K562 (cell line): ENCODE measurements around the gene ZNRD2. TPM values are rescaled to one million over a fixed set of nuclear protein-coding genes. Genes with fewer than 3 reads are reported as not detected.

ENCODE experiments used
- ATAC-seq: fragments of 200-7000 bp; cut with Tn5 transposase; 3 replicates; pipeline ENCODE4 v1.9.1; 2020; ENCODE audit warnings: moderate library complexity
- BruUV-seq: library from RNA; stranded (reverse); fragments of 400-500 nt; replicated peaks from 2 replicates; lab custom pipeline; 2021; lab: Mats Ljungman, UMichigan
- CTCF ChIA-PET: fragments of 300-600 bp; formaldehyde crosslinking; extraction: SDS; loops from one replicate; lab custom pipeline; 2021; ENCODE audit warnings: low intra/inter-chr PET ratio; lab: Yijun Ruan, JAX
- POLR2A ChIA-PET: fragments of 300-600, 350-650 bp; sonication (Branson Sonifier 250); formaldehyde crosslinking; extraction: SDS; loops from one replicate; lab custom pipeline; 2021; ENCODE audit warnings: antibody characterized with exemption, inconsistent platforms; lab: Yijun Ruan, JAX
- DNase-seq, 4 experiments: peaks; one replicate each; pipeline versions ENCODE4 v3.0.0 to v3.0.0-alpha.2; 2011 to 2018; ENCODE audit warnings: low spot score in 3 of 4, mixed read lengths in 3 of 4; ENCODE audit errors: extremely low read depth in 1 of 4
- FAIRE-seq: peaks from 2 replicates; lab custom pipeline; 2011; peaks lifted over from hg19 to GRCh38; lab: Jason Lieb, UNC
- H2AFZ ChIP-seq: 2 replicates; pipeline ENCODE4 v1.6.0; 2011; ENCODE audit warnings: low read depth, low read length, control low read depth, inconsistent platforms
- H3K27ac ChIP-seq: fragments of 200-600 bp; 3 replicates; pipeline ENCODE4 v1.8.0; 2011; ENCODE audit warnings: low read depth, mild to moderate bottlenecking, control low read depth, inconsistent platforms, low read length, moderate library complexity, mixed read lengths; ENCODE audit errors: extremely low read depth
- H3K27me3 ChIP-seq, 2 experiments: fragments of 300-600 bp in 1 of 2; 2 replicates in 1 of 2; 3 replicates in 1 of 2; pipeline versions ENCODE4 v1.6.0 to v1.8.0; 2011; ENCODE audit warnings: inconsistent platforms in 2 of 2, low read length in 2 of 2, mild to moderate bottlenecking in 1 of 2, mixed read lengths in 1 of 2, moderate library complexity in 1 of 2; ENCODE audit not compliant: control insufficient read depth in 2 of 2, insufficient read depth in 2 of 2
- H3K36me3 ChIP-seq: fragments of 300-600 bp; 3 replicates; pipeline ENCODE4 v1.8.0; 2011; ENCODE audit warnings: mild to moderate bottlenecking, low read length, inconsistent platforms; ENCODE audit not compliant: control insufficient read depth, insufficient read depth
- H3K4me1 ChIP-seq, 2 experiments: fragments of 200-600 bp in 1 of 2; replicated peaks in 1 of 2; 2 replicates in 1 of 2; 3 replicates in 1 of 2; pipeline versions ENCODE4 v1.5.1 to v1.8.0; 2011; ENCODE audit warnings: inconsistent platforms in 2 of 2, low read length in 2 of 2, mild to moderate bottlenecking in 1 of 2, mixed read lengths in 1 of 2, moderate library complexity in 1 of 2; ENCODE audit not compliant: control insufficient read depth in 2 of 2, insufficient read depth in 2 of 2
- H3K4me2 ChIP-seq: 2 replicates; pipeline ENCODE4 v1.6.1; 2011; ENCODE audit warnings: low read length, control low read depth, inconsistent platforms, mixed read lengths; ENCODE audit not compliant: insufficient read depth
- H3K4me3 ChIP-seq: fragments of 200-600 bp; sonication (generic), shearing (Covaris generic); 2 replicates; pipeline ENCODE4 v1.5.1; 2016; ENCODE audit warnings: control low read depth, inconsistent platforms
- H3K79me2 ChIP-seq: fragments of 200-600 bp; 3 replicates; pipeline ENCODE4 v1.8.0; 2011; ENCODE audit warnings: low read length, inconsistent platforms; ENCODE audit not compliant: control insufficient read depth, insufficient read depth
- H3K9ac ChIP-seq, 2 experiments: 2 replicates each; pipeline versions ENCODE4 v1.6.0 to v1.6.1; 2011; ENCODE audit warnings: low read depth in 2 of 2, low read length in 2 of 2, control low read depth in 1 of 2, inconsistent platforms in 1 of 2, mild to moderate bottlenecking in 1 of 2, mixed read lengths in 1 of 2; ENCODE audit not compliant: insufficient read depth in 1 of 2
- H3K9me1 ChIP-seq: one replicate; pipeline ENCODE4 v1.6.0; 2011; ENCODE audit warnings: inconsistent platforms, mild to moderate bottlenecking, low read length, moderate library complexity; ENCODE audit not compliant: control insufficient read depth, insufficient read depth
- H3K9me3 ChIP-seq: replicated peaks from 2 replicates; pipeline ENCODE4 v1.5.1; 2011; ENCODE audit warnings: low read depth, low read length, inconsistent platforms; ENCODE audit not compliant: control insufficient read depth, insufficient read depth
- H4K20me1 ChIP-seq: replicated peaks from 2 replicates; pipeline ENCODE4 v1.6.1; 2011; ENCODE audit warnings: low read length, inconsistent platforms, mixed read lengths; ENCODE audit not compliant: control insufficient read depth, insufficient read depth
- CHD2 ChIP-seq: IDR thresholded peaks from 2 replicates; pipeline ENCODE4 v1.6.1; 2011; ENCODE audit warnings: low read depth, low read length
- IRF2 ChIP-seq: sonication (generic); formaldehyde crosslinking; IDR thresholded peaks from 2 replicates; pipeline ENCODE4 v1.8.1; 2022; ENCODE audit warnings: mild to moderate bottlenecking, missing genetic modification reagents
- KLF6 ChIP-seq: fragments of 250-450 bp; sonication (Bioruptor Pico); IDR thresholded peaks from 2 replicates; pipeline ENCODE4 v1.4.0; 2020; ENCODE audit warnings: mild to moderate bottlenecking, moderate library complexity, borderline replicate concordance
- NUFIP1 ChIP-seq: fragments of 450-650 bp; IDR thresholded peaks from 2 replicates; pipeline ENCODE4 v1.6.1; 2018; ENCODE audit not compliant: partially characterized antibody
- POLR2G ChIP-seq: fragments of 200-400 bp; formaldehyde crosslinking; IDR thresholded peaks from 2 replicates; pipeline ENCODE4 v1.6.1; 2017; ENCODE audit warnings: low read depth, mild to moderate bottlenecking, antibody characterized with exemption, low read length, moderate library complexity
- RBFOX2 ChIP-seq: fragments of 200-400 bp; formaldehyde crosslinking; IDR thresholded peaks from 2 replicates; pipeline ENCODE4 v1.6.1; 2017; ENCODE audit warnings: low read depth, mild to moderate bottlenecking, low read length, moderate library complexity
- RBM22 ChIP-seq: fragments of 200-400 bp; formaldehyde crosslinking; IDR thresholded peaks from 2 replicates; pipeline ENCODE4 v1.6.1; 2018; ENCODE audit warnings: low read length, low read depth; ENCODE audit not compliant: poor library complexity, severe bottlenecking
- TAF1 ChIP-seq: IDR thresholded peaks from 2 replicates; pipeline ENCODE4 v1.6.1; 2011; ENCODE audit warnings: mild to moderate bottlenecking, low read length, moderate library complexity; ENCODE audit not compliant: insufficient read depth, control insufficient read depth, severe bottlenecking; ENCODE audit errors: extremely low read depth
- WGBS: fragments of 100-300 bp; shearing (Covaris generic); methylation state at CpG from one replicate; pipeline ENCODE4 v1.1.6; 2016; ENCODE audit warnings: low coverage, mixed read lengths; ENCODE audit not compliant: insufficient coverage; ENCODE audit errors: missing lambda C conversion rate; 5-methylcytosine and 5-hydroxymethylcytosine counted together
- in situ Hi-C: fragments of 300-500 bp; cut with MboI; formaldehyde crosslinking; loops from 4 replicates; pipeline ENCODE4 v1.15.0; 2018; ENCODE audit warnings: inconsistent platforms, mixed read lengths
- intact Hi-C: fragments of 100-400 bp; cut with micrococcal nuclease; formaldehyde crosslinking; loops from 2 replicates; pipeline ENCODE4 v1.14.2; 2022
- polyA plus RNA-seq, 8 experiments: library from polyadenylated mRNA; depleted of rRNA in 4 of 8; stranded (reverse) in 5 of 8; unstranded in 3 of 8; fragments of >200 nt; fragmentation: Nextera tagmentation in 2 of 8; fragmentation: Illumina TruSeq in 1 of 8; extraction: Ambion mirVana in 2 of 8; extraction: Trizol in 1 of 8; gene quantifications; 2 replicates each; pipeline versions ENCODE4 v1.2.1 to v1.2.3, GENCODE V29; 2011 to 2014; ENCODE audit warnings: inconsistent platforms in 1 of 8, missing spikeins in 1 of 8
- total RNA-seq, 7 experiments: library from RNA; depleted of rRNA in 6 of 7; stranded (reverse); fragments of >200 nt in 6 of 7; fragmentation: Illumina TruSeq in 2 of 7; extraction: Trizol in 2 of 7; gene quantifications; 2 replicates each; pipeline versions ENCODE4 v1.2.1 to v1.2.3, GENCODE V29; 2011 to 2021; ENCODE audit warnings: low replicate concordance in 1 of 7
- TF ChIP-seq, protein P1 (sequence below): fragments of 450-650 bp; formaldehyde crosslinking; conservative IDR thresholded peaks from 2 replicates; pipeline ENCODE4 v1.4.0; 2022; ENCODE audit warnings: mild to moderate bottlenecking, missing genetic modification characterization

ZNRD2 gene
- total and polyA plus RNA-seq, 9 of the 15 experiments (the other 6 are each of a cell fraction or from before 2014, with no cell fraction given): 13.4 to 129 (median 60.4) TPM

DNA sequence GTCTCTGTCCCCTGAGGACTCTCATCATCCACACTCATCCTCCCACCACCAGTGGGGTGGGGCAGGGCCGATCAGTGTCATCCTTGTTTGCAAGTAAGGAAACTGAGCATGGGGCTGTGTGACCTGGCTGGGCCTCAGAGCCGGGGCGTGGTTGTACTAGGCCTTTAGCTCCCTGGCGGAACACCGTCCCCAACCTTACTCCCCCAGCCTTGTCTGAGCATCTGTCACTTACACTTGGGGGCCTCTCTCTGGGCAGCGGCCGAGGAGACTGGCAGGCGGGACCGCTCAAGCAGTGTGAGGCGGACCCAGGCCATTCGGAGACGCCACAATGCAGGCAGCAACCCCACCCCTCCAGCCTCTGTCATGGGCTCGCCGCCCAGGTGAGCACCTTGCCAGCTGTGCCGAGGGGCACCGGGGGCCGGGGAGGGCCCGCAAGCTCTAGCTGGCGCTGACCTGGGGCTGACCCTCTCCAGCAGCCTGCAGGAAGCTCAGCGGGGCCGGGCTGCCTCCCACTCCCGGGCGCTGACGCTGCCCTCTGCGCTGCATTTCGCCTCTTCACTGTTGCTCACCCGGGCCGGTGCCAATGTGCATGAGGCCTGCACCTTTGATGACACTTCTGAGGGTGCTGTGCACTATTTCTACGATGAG lies 49.1 kb downstream of the ZNRD2 start (continued):
- TF ChIP-seq CHD2 (no peak), NUFIP1 (no peak), TAF1 (no peak), KLF6 (CRISPR knock-in tag) (no peak)
- TF ChIP-seq, protein P1, sequence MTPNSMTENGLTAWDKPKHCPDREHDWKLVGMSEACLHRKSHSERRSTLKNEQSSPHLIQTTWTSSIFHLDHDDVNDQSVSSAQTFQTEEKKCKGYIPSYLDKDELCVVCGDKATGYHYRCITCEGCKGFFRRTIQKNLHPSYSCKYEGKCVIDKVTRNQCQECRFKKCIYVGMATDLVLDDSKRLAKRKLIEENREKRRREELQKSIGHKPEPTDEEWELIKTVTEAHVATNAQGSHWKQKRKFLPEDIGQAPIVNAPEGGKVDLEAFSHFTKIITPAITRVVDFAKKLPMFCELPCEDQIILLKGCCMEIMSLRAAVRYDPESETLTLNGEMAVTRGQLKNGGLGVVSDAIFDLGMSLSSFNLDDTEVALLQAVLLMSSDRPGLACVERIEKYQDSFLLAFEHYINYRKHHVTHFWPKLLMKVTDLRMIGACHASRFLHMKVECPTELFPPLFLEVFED (CRISPR knock-in tag): no peak

DNA sequence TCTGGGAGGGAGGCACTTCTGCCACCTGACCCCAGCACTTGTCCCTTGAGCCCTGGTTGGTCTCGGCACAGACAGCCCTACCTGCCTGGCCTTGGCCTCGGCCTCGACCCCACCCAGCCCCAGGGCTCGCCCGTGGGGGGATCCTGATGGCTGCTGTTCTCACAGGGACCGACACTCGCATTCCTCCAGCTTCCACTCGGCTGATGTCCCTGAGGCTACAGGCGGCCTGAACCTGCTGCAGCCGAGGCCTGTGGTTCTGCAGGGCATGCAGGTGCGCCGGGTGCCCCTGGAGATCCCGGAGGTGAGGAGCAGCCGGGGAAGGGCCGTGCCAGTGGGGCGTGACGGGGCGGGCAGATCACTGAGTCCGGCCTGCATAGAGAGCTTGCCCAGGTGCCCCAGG lies 50.4 kb downstream of the ZNRD2 start:
- intact Hi-C loops (no loop called here), in situ Hi-C loops (no loop called here)
- no peak overlapping the region for H3K27ac ChIP-seq
- H3K4me3 ChIP-seq: no peak overlapping the region
- no peak for DNase-seq
- BruUV-seq: no TSS peak
- POLR2A ChIA-PET: interaction anchor here (1.5 kb wide), 1 partner anchor 10 kb away, joined by 5 read pairs; no protein-coding TSS in a partner anchor
- no peak for TF ChIP-seq IRF2
- TF ChIP-seq RBFOX2: peak; percentile 56; the same call in 1 of the 2 replicates
- TF ChIP-seq RBM22: peak; percentile 45
- TF ChIP-seq POLR2G: peak; percentile 71
- no peaks in the 10 kb centered on the region; the same call in 1 of the 2 replicates for H4K20me1 ChIP-seq
- no peaks in the 10 kb centered on the region for H3K9me3 ChIP-seq
- CTCF ChIA-PET: no interaction called here
- no peak for FAIRE-seq
- no peak overlapping the region for H2AFZ ChIP-seq
- no peak for ATAC-seq
- peaks cover 24% of the 10 kb centered on the region for H3K79me2 ChIP-seq
- WGBS: 96% methylated on average over 13 of the region's 19 CpGs
- H3K4me1 ChIP-seq: peaks cover 6 to 59% of the 10 kb centered on the region in 2 experiments; a peak in 3 of 5 replicates
- no peaks in the 10 kb centered on the region for H3K27me3 ChIP-seq
- no peak overlapping the region; a peak in 1 of 4 replicates for H3K9ac ChIP-seq
- H3K9me1 ChIP-seq: no peaks in the 10 kb centered on the region
- peaks cover 84% of the 10 kb centered on the region; the same call in 2 of the 3 replicates for H3K36me3 ChIP-seq
- H3K4me2 ChIP-seq: no peak overlapping the region
